M059J (cell line): ENCODE measurements around the gene TBPL1. TPM values are rescaled to one million over a fixed set of nuclear protein-coding genes. Genes with fewer than 3 reads are reported as not detected.
"Not testable (repeated sequence)": the region's sequence is repeated elsewhere in the genome, so short reads cannot be mapped to it uniquely, and the experiment has no call there.

Experiments
- DNase-seq: peaks from one replicate; pipeline ENCODE4 v3.0.0-alpha.2; 2012; ENCODE audit warnings: low read depth
- total RNA-seq: library from RNA; depleted of rRNA; stranded (reverse); fragments of >200 nt; shearing (Covaris generic); gene quantifications from 2 replicates; pipeline ENCODE4 v1.2.3, GENCODE V29; 2014

TBPL1 gene
- total RNA-seq, 1 experiment from 2014 or later, result 56.6 TPM

DNA sequence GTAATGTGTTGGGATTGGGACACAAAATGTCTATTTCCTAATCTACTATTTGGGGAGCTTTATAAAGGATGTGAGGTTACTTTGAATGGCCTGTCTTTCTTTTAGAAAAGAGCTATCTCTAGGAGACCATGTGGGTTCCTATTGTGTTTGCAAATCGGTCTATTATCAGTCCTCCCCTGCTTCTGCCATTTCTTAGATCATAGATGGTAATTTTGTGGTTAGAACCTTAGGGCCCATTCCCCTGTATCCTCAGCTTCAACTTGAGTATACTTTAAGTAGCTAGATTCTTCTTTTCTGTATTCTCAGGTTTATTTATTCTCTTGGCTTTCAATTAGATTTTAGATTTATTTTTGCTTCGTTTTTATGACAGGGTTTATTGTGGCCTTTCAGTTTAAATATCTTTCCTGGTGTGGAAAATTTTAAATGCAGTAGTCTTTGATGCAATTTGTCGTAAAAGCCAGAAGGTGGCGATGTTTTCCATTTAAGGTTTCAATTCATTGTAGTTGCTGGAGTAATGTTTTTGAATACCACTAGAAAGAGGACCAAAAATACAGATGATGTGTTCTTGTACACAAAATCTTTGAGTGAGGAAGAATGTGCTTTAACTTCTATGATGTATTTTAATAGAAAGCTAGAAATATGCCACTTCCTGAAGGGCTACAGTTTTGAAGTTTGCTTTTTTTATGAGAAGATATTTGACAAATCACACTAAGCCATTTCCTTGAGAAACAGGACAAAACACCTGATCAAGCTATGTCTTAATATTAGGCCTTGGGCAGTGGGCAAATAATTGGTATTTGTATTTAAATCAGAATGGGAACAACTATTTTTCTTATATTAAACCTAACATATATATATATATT lies 20.3 kb downstream of the TBPL1 start:
- peak; percentile 74 for DNase-seq

- DNase-seq, result peak; percentile 82
Observed at GRCh38 chr6:133977983-133978895, 25.2 kb downstream of the TBPL1 start.

GRCh38 chr6:133978896-133979240 lies 25.8 kb downstream of the TBPL1 start:
- peak; percentile 34 for DNase-seq

GRCh38 chr6:133979269-133979963 lies 26.4 kb downstream of the TBPL1 start:
- DNase-seq, result not testable (repeated sequence)

DNA sequence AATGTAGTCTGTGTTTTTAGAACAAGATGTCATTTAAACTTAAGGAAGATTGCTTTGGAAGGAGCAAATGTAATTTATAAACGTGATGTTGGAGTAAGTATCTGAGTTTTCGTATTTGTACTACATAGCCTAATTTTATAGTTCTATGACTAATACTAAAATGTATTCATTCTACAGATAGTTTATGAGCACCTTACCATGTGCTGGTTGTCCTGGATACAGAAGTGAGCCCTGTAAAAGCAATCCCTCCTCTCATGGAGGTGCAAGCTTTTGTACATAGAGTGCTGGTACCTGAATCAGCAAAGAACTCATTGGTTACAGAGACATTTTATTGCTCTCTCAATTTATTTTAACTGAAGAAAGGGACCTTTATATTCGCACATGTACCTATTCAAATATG lies 27.1 kb downstream of the TBPL1 start:
- no peak for DNase-seq

DNA sequence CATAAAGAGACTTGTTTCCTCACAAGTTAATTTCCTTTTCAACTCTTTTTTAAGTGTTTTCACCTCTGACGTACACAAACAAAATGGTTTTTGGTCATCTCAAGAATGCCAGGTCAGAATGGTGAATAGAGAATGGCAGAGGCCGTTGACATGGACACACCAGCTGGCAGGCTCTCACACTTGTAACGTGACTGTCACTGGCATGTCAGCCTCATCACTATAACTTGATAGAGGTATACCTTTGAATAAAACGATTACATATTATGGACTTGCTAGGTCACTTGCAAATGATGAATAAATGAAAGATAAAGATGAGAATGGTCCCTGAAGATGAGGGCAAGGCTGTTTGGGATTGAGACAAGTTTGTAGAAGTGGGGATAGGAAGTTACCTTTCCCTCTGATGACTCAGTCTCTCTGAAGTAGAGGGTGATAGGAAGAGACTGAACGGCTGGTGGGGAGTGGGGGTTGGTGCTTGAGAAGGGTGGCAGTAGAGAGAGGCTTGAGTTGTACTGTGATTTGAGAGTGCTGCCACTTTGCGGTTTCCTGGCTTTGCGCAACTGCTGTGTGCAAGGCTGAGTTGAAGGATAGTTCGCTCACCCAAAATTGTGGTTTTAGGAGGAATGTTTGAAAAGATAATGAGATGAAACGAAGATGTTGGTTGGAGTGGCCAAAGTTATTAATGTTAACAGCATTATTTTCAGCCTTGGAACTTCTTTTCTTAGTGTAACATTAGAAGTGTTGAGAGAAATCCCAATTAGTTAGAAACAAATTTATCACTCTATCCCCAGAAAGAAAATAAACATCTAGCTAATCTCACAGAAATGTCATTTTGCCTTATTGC lies 30.3 kb downstream of the TBPL1 start:
- DNase-seq, result peak; percentile 95

DNA sequence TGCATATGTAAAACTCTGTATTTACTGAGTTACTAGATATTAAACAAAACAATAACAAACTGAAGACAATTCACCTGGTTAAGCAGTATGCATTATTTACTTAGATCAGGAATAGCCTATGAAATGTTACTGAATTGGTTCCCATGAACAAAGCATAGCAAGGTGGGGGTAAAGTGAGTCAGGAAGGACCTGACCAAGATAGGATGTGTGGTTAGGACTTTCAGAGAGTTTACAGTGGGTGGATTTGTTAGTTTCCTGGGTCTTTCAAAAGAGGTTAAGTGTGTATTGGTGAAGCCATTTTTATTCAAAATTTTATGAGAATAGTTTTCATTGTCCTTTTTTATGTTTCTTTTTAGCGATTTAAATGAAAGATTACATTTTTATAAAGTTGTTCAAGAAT lies 32.9 kb downstream of the TBPL1 start:
- DNase-seq, result no peak

GRCh38 chr6:133986942-133987341 lies 33.9 kb downstream of the TBPL1 start:
- DNase-seq, result no peak

DNA sequence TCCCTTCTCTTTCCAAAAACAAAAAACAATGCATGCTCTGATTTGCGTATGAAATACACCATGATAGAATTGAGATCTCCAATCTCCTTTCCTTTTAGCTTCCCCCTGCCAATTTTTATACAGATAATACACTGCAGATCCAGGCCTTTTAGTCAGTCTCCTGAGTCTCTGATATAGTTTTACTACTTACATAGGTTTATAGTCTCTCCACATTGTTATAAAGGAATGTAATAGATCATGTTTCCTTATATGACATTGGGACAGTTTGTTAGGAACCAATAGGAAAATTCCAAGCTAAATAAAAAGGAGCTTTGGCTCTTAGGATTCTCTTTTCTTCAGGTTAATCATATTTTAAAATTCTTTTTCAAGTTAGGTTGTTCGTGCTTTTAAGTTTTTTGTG lies 36.5 kb downstream of the TBPL1 start:
- no peak for DNase-seq

GRCh38 chr6:133990321-133990720 lies 37.3 kb downstream of the TBPL1 start:
- DNase-seq, result no peak

- DNase-seq, result peak; percentile 90
Observed at GRCh38 chr6:133991096-133991593, 38.1 kb downstream of the TBPL1 start.

- DNase-seq, result no peak
Observed at GRCh38 chr6:133992992-133993680, 40.1 kb downstream of the TBPL1 start.

- DNase-seq, result no peak
Observed at GRCh38 chr6:133995296-133995695, 42.3 kb downstream of the TBPL1 start.

DNA sequence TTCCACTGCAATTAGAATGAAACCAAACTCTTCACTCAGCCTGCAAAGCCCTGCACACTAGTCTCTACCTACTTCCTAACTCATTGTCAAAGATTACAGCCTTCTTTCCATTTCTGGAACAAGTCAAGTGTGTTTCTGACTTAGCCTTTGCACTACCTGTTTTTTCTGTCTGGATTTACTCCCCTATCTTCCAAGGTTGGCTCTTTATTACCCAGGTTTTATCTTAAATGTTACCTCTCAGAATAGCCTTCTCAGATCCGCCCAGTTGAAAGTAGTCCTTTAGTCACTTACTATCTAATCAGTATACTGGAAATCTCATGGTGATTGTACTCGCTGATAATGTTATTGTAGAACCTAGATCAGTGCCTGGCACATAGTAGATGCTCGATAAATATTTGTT lies 42.7 kb downstream of the TBPL1 start:
- DNase-seq, result no peak

- no peak for DNase-seq
Observed at GRCh38 chr6:133997267-133997666, 44.2 kb downstream of the TBPL1 start.

GRCh38 chr6:133999305-133999704 lies 46.3 kb downstream of the TBPL1 start:
- no peak for DNase-seq

GRCh38 chr6:134000443-134000842 lies 47.4 kb downstream of the TBPL1 start:
- no peak for DNase-seq

- DNase-seq, result peak; percentile 91
Observed at GRCh38 chr6:134002821-134003220, 49.8 kb downstream of the TBPL1 start.

DNA sequence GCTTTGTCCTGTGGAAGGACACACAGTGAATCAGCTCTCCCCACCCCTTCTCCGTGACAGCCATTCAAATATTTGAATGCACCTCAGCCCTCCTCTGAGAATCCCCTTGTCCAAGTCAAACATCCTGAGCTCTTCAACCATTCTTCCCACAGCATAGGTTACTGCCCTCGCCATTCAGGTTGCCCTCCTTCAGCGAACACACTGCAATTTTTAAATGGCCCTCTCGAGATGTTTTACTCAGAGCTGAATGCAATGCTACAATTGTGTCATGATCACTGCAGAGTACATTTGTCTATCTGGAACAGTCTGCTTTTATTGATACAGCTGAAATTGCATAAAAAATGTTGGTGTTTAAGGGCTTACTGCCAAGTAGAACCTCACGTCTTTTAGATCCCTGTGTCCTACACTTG lies 50.5 kb downstream of the TBPL1 start:
- peak; percentile 32 for DNase-seq

- no peak for DNase-seq
Observed at GRCh38 chr6:134004714-134005113, 51.7 kb downstream of the TBPL1 start.
